ENCODE measurements around the gene FARS2.

FARS2 gene

GRCh38 chr6:5293692-5294091 lies 32.4 kb downstream of the FARS2 start:
- H3K27ac ChIP-seq, result no peak overlapping the region
- TF ChIP-seq ZFX (IDR thresholded peaks at IDR 0.05) (no peak), CTCF (conservative IDR thresholded peaks at IDR 0.05) (no peak)

GRCh38 chr6:5294392-5295211 lies 33.3 kb downstream of the FARS2 start:
- TF ChIP-seq CTCF (conservative IDR thresholded peaks at IDR 0.05) (no peak), ZFX (IDR thresholded peaks at IDR 0.05) (no peak)
- no peak overlapping the region for H3K27ac ChIP-seq

- TF ChIP-seq CTCF (conservative IDR thresholded peaks at IDR 0.05) (no peak), ZFX (IDR thresholded peaks at IDR 0.05) (no peak)
- no peak overlapping the region for H3K27ac ChIP-seq
Measured at GRCh38 chr6:5295623-5296022, 34.3 kb downstream of the FARS2 start.

GRCh38 chr6:5300206-5300764 lies 39.0 kb downstream of the FARS2 start:
- H3K27ac ChIP-seq, result no peak overlapping the region
- TF ChIP-seq ZFX (IDR thresholded peaks at IDR 0.05) (no peak), CTCF (conservative IDR thresholded peaks at IDR 0.05) (no peak)

- H3K27ac ChIP-seq, result peak overlapping the region; percentile 24; the same call in 1 of the 2 replicates
- TF ChIP-seq CTCF (conservative IDR thresholded peaks at IDR 0.05), result no peak
- TF ChIP-seq ZFX (IDR thresholded peaks at IDR 0.05), result no peak
Measured at GRCh38 chr6:5302220-5302946, 41.1 kb downstream of the FARS2 start.

GRCh38 chr6:5302995-5303622 lies 41.8 kb downstream of the FARS2 start:
- peak overlapping the region; percentile 24; the same call in 1 of the 2 replicates for H3K27ac ChIP-seq
- TF ChIP-seq CTCF (conservative IDR thresholded peaks at IDR 0.05) (peak; percentile 90), ZFX (IDR thresholded peaks at IDR 0.05) (no peak)
